HG03135 (cell line): ENCODE results near the gene TMEM183A.

Experiments used
- ATAC-seq: cut with Tn5 transposase; IDR thresholded peaks from one replicate; pipeline ENCODE4 v1.9.1; 2021; ENCODE audit warnings: mild to moderate bottlenecking, moderate library complexity; ENCODE audit not compliant: unreplicated experiment

TMEM183A gene, protein sequence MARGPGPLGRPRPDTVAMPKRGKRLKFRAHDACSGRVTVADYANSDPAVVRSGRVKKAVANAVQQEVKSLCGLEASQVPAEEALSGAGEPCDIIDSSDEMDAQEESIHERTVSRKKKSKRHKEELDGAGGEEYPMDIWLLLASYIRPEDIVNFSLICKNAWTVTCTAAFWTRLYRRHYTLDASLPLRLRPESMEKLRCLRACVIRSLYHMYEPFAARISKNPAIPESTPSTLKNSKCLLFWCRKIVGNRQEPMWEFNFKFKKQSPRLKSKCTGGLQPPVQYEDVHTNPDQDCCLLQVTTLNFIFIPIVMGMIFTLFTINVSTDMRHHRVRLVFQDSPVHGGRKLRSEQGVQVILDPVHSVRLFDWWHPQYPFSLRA

DNA sequence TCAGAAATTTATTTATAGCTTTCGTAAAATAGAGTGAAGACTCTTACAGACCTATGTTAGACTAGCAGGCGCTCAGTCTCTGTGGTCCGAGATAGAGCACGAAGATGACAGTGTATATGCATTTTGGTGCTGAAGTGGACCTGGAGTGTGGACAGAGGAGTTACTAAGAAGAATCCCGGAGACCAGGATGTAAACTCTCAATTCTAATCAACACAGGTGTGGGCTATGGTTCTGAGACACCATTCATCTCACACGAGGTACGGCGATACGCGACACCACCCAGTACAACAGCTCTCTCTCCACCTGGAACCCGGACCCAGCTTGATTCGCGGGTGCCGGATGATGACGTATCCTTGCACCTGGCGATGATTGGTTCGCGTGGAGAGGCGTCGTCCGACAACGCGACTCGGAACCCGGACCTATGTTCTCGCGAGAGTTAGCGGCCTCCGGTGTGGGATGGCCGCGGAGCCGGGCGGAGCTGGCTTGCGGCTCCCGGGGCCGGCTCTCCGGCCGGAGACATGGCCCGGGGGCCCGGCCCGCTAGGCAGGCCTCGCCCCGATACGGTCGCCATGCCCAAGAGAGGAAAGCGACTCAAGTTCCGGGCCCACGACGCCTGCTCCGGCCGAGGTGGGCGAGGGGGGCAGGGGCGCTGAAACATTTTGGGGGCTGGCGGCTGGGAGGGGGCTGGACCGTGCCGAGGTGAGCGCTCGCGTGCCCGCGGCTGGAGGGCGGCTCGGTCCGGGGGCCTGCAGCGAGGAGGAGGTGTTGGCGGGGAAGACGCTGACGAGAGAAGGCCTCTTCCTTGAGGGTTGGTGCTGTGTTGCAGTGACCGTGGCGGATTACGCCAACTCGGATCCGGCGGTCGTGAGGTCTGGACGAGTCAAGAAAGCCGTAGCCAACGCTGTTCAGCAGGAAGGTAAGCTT lies at the start of gene TMEM183A:
TSS of gene TMEM183A (plus strand) at position 427 of the 924 bp plus-strand sequence. CDS start at position 519, 92 bp downstream.
- peak; percentile 89 for ATAC-seq

DNA sequence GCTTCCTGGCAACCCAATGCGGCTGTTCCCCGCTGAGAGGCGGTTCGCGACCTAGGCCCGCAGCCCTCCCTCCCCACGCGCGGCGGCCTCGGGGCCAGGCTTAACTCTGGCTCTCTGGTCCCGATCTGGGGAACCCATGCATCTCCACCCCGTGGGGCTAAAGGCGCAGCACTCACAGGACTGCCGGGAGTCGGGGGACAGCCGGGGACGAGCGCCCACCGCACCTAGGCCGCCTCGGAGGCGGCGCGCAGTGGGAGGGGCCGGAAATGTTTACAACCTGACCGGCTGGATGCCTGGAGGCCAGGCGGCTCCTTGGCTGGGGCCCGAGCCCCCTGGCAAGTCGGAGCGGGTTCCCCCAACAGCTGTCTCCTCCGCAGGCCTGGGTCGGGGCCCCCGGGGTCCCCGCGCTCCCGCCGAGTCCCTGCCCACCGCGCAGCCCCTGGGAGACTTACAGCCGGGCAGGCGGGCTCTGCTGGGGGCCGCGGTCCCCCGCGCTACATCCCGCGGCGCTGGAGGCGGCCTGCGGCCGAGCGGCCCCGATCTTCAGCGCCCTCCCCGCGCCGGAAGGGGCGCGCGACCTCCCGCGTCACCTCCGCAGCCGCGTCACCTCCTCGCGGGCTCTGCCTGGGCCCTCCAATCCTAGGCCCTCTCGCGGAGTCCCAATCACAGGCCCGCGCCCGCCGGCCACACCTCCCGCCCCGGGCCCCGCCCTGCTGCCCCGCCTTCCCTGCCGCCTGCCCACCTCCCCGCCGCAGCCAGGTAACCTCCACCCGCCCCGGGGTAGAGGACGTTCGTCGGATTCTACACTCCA lies 49.2 kb upstream of the TMEM183A start, which contains the start of gene ADIPOR1:
TSS of gene ADIPOR1 (minus strand) at position 580 of the 811 bp plus-strand sequence. CDS start 7,242 bp downstream, outside the sequence.
- peak; percentile 95 for ATAC-seq

DNA sequence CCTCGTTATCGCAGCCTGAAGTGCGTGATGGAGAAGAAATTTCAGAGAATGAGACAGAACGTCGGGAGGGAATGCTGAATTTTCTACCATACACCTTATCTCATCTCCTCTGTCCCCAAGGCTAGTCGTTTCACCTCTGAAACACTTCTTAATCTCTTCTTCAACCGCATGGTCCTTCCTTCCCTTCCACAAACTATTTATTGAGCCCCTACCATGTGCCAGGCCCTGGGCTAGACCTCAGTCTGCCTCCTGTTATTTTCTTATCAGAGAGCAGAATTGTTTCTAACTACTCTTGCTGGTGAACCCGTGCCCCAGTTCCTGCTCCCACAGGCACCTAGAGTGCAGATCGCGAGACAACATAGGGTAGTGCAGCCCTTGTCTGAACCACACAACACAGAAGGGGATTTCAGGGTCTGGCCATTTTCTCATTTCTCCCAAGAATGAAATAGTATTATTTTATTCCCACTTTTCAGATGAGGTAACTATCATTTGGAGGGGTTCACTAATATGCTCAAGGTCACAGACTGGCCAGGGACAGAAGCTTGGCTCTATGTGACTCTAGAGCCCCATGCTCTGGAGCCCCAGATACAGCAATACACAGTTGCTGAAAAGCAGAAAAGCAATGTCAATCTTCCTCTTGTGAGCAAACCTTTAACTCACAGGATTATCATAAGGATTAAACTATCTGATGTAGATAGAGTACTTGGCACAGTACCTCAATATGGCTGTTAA lies 48.5 kb upstream of the TMEM183A start:
- ATAC-seq: no peak

DNA sequence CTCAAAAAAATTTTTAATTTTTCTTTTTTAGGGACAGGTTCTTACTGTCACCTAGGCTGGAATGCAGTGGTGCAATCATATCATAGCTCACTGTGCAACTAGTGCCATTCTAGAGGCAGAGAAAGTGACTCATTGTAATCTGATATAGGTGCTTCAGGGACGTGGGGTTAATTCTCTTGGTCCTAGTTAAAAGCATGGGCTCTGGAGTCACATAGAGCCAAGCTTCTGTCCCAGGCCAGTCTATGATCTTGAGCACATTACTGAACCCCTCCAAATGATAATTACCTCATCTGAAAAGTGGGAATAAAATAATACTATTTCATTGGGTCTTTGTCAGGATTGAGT lies 47.9 kb upstream of the TMEM183A start:
- no peak for ATAC-seq

DNA sequence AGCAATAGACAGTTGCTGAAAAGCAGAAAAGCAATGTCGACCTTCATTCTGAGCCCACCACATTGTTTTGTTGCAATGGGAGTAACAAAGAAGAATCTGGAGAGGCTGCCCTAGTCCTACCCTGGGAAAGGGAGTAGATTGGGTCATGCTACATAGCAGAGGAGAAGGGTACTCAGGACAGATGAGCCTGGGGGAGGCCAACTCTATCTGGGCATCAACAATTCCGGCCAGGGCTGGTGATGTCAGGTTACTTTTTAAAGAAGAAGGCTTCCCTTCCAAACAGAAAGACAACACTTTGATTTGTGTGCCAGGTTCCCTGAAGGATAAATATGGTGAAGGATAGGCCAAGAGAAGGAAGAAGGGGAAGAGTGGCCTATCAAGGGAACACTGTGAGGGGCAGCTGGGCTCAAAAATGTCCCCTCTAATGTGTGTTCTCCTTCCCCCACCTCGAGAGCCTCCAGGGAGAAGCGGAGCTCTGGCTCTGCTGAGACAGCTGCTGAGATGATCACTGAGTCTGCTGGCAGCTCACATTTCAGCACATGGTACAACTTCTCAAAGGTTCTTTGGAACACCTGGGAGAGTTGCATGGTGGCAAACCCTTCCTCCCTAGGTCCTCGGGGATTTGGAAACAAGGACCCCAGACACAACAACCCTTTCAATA lies 45.8 kb upstream of the TMEM183A start:
- ATAC-seq: no peak

DNA sequence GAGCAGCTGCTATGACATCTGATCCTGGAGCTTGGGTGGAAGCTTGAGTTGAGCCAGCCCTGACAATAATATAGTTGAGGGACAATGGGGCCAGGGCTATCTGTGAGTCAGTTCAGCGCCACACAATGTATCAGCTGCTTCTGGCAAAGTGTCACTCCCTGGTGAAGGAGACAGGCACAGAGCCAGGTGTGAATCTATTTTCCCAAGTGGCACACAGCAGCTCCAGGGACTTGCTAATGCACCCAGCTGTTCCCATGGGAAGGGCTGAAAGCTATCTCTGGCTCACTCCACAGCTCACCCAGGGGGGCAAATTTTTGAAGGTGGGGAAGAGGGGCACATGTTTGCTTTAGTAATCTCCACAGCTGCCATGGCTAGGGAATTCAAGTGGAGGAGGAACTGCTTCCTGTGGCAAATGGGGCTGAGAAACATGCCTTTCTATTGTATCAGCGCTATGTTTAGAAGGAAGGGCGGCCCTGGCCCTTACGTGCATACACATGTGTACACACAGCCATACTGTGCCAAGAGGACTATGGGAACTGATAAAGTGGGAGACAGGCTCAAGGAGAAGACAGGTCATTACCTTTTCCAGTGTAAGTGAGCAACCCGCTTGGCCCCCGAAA lies 42.3 kb upstream of the TMEM183A start:
- no peak for ATAC-seq

DNA sequence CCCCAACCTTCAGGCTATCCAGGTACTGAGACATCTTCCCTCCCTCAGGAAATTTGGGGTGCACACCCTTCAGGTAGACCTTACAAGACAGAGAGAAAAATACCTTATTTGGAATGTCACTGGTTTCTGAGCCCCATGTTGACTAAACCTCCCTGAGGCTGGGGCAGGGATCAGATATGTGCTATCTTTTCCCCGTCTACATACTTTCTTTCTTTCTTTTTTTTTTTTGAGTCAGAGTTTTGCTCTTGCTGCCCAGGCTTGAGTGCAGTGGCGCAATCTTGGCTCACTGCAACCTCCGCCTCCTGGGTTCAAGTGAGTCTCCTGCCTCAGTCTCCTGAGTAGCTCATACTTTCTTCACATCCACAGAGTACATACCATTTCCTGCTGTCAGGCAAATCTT lies 41.8 kb upstream of the TMEM183A start:
- no peak for ATAC-seq

DNA sequence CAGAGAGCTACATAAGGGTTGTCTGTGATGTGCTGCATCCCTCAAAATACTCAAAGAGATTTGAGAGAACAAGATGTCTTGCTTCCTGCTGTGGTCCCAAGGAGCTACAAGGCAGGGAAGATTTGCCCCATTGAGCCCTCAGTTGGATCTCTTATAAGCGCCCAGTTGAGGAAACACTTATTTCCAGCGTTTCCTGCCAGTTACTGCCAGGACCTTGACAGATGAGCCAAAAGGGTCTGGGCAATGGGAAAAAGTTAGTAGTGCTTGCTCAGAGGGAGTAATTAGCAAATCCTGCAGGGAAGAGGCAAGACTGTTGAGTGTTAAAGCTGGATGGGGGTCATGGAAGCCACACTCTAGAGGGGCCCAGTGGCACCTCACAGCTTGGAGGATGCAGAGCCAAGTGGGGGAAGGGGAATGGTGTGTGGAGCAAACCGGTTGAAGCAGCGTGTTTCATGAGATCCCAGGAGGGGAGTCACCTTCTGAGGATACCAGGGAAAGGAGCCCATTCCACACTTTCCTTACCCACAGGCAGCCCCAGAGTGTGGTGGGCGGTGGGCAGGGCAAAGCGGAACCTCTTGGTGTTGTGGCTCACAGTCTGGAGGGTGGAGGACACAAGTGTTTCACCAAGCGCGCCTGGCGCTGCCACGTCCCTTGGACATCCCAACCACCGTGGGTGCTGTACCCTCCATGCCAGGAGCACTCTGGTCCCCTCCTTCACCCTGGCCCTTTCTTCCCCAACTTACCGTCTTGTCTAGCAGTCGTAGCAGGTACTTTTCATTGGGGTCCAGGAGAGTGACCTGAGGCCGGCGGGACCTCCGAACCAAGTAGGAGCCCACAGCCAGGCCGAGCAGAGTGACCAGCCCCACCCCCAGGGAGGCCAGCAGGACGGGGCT lies 40.9 kb upstream of the TMEM183A start:
- no peak for ATAC-seq

DNA sequence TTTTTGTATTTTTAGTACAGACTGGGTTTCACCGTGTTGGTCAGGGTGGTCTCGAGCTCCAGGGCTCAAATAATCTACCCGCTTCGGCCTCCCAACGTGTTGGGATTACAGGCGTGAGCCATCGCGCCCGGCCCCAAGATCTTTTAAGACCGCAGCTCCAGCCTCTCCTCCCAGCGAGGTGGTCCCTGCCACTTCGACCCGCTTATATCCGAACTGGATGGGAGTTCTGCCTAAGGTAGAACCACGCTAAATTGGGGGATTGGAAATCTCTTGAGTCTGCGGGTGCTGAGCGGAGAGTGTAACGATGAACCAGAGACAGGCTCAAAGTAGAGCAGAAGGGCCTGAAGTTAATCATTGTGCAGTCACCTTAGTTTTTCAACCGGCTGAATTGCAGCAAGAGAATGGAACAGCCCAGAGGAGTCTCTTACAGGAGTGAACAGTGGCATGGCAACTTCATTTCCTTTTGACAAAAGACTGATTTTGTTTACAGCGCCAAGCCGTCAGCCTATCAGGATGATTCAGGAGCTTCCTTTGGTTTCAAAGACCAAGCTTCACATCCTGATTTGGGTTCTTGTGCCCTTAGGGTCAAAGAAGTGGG lies 39.4 kb upstream of the TMEM183A start:
- ATAC-seq: peak; percentile 18

DNA sequence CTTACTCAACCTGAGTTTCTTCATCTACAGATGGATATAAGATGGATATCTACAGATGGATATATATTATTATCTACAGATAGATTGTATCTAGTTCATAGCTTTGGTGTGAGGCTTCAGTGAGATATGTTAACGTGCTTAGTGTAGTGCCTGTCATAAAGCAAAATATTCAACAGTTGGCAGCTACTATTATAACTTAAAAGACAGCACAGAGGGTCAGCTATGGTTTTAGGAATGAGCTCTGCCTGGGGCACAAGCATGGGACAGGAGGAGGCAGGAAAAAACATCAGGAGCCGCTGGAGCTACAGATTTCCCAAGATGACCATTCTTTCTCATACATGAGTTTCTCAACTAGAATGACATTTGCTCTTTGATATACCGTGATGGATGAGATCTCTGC lies 38.8 kb upstream of the TMEM183A start:
- no peak for ATAC-seq

DNA sequence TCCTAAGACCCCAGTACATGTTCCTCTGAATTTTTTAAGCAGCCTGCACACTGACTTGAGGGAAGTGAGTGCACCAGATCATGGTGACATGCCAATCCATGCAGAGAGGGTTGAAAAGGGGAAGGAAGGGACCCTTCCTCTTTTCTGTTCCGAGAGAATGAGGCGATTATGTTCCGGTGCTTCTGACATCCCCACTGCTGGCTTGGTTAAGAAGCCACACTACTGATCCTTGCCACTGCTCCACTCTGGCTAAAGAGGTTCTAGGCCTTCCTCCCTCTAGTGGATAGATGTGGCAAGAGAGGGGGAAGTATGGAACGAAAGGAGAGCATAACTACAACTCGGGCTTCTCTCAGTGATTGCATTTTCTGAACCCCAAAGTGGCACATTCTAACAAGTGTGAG lies 38.3 kb upstream of the TMEM183A start:
- ATAC-seq: peak; percentile 58

DNA sequence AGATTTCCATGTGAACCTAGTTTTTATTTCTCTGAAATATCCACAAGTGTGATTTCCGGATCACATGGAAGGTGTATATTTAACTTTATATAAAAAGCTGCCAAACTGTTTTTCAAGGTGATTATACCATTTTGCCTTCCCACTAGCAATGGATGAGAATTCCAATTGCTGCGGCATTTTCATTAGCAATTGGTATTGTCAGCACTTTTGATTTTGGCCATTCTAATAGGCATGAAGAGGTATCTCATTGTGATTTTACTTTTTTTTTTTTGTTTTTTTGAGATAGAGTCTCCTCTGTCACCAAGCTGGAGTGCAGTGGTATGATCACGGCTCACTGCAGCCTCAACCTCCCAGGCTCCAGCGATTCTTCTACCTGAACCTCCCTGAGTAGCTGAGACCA lies 35.1 kb upstream of the TMEM183A start:
- ATAC-seq: no peak

DNA sequence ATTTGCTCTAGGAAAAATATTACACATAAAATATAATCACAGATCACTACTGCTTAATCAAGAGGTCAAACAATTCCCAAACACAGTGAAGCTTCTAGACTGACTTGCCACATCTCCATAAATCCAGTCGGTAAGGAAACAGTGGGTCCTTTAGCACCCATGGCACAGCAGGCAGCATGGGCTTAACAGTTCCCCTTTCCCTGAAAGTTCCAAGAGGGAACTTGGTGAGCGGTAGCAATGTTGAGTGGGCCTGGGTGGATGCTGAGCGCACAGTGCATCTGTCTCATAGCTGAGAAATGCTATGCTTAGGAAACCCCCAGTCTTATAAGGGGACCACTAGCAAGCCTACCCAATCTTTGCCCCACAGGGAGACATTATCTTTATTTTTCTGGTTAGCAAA lies 32.3 kb upstream of the TMEM183A start:
- no peak for ATAC-seq

DNA sequence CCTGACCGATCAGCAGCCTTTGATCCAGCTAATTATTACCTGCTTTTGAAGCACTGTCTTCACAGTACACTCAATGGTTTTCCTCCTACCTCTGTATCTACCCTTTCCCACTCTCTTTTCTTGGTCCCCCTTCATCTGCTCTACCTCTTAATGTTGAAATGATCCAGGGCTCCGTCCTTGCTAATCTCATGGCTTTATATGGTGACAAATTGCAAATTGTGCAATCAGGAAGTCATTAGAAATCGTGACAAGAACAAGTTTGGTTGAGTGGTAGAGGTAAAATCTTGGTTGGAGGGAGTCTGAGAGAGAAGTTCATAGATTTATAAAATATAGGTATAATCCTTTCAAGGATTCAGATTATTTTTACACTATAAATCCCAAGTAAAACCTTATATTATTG lies 30.5 kb upstream of the TMEM183A start:
- no peak for ATAC-seq

DNA sequence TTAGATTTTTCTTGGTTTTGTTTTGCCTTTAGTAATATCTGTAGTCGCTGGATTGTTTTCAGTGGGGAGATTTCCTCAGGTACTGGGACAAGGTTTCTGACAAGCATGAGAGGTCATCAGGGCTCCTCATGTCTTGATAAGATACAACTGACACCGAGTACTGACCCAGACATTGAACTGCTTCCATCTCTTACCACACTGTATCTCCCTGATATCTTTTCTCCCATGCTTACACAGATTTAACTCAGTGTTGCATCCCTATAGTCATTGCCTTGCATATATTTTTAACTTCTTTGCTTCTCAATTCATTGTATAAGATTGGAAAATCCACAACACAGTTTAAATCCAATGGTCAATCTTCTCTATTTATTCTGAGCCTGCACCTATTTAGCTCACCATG lies 27.7 kb upstream of the TMEM183A start:
- no peak for ATAC-seq

DNA sequence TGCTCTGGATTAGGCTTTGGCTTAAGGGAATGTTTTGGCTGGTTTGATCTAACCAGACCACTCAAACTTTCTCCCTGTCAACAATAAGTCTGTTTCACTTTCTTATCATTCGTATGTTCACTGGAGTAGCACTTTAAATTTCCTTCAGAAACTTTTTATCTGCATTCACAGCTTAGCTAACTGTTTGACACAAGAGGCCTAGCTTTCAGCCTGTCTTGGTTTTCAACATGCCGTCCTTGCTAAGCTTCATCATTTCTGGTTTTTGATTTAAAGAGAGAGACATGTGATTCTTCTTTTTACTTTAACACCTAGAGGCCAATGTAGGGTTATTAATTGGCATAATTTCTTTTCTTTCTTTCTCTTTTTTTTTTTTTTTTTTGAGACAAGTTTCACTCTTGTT lies 25.2 kb upstream of the TMEM183A start:
- ATAC-seq: no peak

DNA sequence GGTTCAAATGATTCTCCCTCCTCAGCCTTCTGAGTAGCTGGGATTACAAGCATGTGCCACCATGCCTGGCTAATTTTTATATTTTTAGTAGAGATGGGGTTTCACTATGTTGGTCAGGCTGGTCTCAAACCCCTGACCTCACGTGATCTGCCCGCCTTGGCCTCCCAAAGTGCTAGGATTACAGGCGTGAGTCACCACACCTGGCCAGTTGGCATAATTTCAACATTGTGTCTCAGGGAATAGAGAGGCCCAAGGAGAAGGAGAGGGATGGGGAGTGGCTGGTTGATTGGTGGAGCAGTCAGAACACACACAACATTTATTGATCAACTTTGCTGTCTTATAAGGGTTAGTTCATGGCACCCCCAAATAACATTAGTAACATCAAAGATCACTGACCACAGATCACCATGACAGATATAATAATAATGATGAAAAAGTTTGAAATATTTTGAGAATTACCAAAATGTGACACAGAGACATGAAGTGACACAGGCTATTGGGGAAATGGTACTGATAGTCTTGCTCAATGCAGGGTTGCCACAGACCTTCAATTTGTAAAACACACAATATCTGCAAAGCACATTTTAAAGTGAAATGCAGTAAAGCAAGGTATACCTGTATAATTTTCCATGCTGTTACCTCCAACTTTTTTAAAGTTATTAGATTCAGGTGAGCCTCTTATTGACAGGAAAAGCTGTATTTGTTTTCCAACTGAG lies 24.3 kb upstream of the TMEM183A start:
- no peak for ATAC-seq
